GM19438 (cell line): ENCODE data around the gene CHCHD3.

ENCODE experiments used
- ATAC-seq: cut with Tn5 transposase; IDR thresholded peaks from one replicate; pipeline ENCODE4 v1.9.1; 2021; ENCODE audit warnings: low read depth; ENCODE audit not compliant: unreplicated experiment

The CHCHD3 gene

DNA sequence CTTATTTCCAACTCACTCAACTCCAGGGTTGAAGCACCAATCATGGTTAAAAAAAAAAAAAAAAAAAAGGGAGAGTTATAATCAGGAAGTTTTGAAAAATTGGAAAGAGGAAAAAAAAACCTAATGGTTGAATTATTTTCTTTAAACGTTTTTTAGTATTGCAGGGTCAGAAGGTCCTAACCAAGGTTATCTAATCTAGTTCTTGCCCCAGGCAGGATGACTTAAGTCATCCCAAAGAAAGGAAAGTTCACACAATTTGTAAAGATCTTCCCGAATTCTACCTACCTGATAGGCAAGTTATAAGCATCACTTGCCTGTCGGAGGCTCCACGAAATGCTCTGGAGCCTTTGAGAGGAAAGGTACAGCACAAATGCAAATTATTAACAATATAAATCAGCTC lies 297.5 kb downstream of the CHCHD3 start:
- ATAC-seq: no peak

DNA sequence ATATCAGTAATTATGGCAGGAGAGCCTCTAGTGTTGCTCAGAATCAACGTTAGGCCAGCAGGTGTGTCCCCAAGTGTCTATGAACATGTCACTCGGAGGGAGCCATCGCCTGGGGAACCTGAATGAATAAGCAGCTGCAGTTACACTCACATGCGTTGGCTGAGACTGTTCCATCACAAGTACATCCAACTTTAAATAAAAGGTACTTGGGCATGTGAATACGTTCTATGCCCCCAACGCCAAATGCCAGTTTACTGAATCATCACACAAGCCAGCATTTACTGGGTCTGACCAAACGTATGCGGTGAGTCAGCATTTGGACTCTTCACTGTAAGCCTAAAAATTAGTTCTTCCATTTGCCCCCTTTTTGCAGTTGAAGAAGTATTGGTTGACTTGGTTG lies 298.1 kb downstream of the CHCHD3 start:
- no peak for ATAC-seq

DNA sequence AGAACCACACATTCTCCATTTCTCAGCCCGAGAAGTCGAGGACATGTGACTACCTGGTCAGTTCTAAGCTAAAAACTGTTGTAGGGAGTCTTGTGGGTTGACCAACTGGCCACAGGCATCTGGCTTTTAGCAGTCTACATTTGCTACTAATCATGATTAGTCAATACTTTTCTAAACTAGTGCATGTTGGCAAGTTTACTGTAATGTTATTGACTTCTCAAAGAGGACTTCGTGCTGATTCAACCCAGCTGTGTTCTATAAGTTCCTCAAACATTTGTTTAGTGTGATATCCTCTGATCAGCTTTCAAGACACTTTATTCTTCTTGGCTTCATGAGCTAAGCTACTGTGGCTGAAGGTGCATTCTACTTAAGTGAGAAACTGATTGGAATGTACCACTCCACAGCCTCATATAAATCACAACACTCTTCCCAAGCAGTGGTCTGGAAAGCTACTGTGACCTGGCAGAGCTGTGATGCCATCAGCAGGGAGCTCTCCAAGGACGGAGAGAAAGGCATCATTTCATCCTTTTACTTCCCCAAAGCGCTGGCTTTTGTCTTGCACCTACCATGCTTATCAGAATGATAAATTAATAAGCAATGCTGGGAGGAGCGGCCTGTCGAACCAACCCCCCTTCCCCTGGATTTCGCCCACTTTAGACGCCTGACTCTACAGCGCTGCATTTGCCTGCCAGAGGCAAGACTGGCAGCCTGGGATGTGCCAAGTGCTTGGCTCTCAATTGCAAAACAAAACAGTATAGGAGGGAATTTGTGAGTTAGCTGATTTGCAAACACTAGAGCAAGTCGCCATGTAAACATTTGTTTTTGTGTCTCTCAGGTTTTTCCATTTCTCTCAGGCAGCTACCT lies 298.9 kb downstream of the CHCHD3 start:
- ATAC-seq: no peak

DNA sequence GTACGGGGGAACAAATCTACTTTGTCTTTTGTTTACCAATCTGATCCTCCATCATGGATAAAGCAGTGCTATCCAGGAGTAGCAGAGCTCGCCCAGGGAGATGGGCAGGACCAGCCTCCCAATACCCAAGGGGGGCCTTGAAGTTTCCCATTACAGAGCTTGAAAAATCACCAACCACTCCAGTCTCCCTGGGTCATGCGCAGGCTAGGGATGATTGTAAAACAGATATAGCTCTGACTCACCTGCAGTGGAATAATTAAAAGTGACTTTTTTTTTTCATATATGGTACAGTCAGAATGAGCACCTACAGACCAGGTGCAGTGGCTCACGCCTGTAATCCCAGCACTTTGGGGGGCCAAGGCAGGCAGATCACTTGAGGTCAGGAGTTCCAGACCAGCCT lies 301.1 kb downstream of the CHCHD3 start:
- ATAC-seq: no peak

DNA sequence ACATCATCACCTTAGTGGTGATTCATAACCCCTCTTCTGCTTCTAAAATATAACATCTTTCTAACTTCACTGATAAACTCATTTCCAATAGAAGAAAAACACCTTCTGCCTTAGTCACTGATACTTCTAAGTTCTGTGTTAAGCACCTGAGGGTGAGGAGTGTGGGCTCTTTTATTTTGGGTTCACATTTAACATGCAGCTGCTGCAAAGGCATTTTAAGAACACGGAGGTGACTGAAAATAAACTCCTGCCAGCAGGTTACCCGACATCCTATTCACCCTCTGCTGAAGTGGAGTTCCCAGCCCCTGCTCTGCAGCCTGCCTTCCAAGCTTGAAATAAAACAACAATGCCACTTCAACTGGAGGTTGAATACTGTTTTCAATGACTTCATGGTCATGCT lies 302.7 kb downstream of the CHCHD3 start:
- no peak for ATAC-seq

DNA sequence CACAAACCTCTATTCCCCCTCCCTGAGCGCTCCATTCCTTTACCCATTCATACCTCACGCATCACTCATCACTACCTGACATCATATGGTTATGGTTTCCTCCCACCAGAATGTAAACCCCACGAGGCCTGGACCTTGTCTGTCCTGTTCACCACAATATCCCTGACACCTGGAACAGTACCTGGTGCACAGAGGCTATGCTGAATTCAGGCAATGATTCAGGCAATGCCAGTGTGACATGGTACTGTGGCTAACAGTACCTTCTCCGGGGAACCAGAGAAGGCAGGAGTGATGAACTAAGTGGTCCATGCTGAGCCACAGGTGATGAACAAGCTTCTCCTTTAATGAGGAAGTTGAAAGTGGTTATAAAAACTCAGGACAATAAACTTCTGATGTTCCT lies 303.1 kb downstream of the CHCHD3 start:
- no peak for ATAC-seq

DNA sequence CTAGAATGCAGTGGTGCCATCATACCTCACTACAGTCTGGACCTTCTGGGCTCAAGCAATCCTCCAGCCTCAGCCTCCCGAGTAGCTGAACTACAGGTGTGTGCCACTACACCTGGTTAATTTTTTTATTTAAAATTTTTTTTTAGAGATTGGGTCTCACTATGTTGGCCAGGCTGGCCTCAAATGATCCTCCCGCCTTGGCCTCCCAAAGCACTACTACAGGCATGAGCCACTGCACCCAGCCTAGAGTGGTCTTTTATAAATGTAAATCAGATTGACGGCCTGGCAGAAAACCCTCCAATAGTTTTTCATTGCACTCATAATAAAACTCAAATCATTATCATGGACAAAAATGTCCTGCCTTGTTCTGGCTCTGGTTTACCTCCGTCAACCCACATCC lies 303.9 kb downstream of the CHCHD3 start:
- ATAC-seq: no peak

DNA sequence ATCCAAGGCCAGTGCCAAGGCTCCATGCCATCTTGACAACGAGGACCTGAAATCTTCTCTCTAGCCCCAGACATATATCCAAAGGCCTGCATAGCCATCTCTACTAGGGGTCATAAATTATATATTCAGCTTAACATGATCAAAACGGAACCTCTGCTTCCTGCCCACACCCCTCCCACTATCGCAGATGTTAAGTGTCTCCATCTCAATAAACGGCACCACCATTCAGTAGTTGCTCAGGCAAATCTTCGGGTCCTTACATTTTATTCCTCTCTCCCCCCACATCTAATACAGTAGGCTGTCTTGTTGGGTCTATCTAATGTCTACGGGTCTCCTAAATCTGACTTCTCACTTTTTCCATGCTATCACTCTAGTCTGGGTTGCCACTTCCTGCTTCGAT lies 304.5 kb downstream of the CHCHD3 start:
- no peak for ATAC-seq

DNA sequence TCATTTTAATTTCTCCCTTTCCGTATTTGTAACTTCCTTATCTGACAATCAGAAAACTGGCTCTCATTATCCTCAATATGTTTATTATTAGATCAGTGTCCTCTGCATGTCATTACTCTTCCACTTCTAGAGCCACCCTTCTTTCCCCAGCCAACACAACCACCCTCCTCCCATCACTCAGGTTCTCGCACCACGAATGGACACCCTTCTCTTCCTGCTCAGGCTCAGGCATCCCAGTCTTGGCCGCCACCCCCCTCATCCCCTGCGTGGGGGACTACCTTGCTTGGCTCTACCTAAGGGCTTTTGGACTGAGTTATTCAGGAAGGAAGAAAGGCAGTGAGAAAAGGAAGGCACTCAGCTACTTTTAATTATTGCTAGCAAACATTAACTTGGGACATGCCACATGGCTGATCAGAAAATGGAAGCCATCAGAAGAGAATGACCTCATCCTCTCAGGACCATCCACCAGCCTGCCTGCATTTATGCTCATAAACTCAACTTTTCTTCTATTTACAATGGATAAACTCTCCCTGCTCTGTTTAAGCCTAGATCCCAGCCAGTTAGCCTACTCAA lies 305.8 kb downstream of the CHCHD3 start:
- ATAC-seq: no peak

DNA sequence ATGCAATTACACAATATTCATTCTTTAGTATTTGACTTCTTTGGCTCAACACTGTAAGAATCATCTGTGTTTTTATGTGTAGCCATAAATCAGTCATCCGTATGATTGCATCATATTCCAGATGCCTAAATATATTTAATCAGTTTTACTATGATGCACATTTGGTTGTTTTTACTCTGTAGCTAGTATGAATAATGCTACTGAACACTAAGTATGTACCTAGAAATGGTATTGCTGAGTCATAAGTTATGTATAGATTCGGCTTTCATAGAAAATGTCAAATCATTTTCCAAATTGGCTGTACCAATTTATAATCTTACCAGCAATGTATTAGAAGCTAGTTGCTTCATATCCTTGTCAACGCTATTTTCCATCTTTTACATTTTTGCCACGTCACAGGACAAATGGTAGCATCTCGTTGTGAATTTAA lies 308.3 kb downstream of the CHCHD3 start:
- ATAC-seq: no peak

DNA sequence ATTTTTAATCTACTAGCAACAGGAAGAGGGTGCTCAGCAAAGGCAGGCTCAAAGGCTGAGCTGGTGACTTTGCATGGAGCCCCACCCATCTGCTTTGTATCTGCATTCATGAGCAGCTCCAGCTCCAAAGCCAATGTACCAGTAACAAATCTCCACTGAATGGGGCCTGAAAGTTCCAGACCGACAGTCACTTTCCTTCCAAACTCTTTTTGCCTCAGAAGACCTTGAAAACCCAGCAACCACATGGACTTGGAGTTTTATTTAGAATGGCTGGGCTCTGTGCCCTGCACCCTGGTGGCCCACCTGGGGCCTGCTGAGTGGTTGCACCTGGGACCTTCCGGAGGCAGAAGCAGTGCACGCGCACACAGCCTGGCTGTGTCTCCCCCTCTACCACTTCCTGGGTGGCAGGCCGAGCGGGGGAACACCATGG lies 310.6 kb downstream of the CHCHD3 start:
- ATAC-seq: no peak

DNA sequence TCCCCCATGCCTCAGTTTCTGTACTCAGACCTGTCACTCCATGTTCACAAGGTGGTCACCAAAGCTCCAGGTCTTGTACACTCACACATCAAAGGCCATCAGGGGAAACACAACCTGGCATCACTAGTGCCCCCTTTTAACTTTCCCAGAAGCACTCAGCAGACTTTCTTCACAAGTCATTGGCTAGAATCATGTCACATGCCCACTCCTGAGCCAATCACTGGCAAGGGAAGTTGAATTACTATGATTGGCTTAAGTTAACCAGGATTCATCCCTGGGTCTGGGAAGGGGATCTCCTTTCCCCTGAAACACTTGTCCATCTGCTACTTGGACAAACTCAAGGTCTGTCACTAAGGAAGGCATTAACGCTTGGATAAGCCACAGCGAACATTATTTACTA lies 311.8 kb downstream of the CHCHD3 start:
- ATAC-seq: no peak

DNA sequence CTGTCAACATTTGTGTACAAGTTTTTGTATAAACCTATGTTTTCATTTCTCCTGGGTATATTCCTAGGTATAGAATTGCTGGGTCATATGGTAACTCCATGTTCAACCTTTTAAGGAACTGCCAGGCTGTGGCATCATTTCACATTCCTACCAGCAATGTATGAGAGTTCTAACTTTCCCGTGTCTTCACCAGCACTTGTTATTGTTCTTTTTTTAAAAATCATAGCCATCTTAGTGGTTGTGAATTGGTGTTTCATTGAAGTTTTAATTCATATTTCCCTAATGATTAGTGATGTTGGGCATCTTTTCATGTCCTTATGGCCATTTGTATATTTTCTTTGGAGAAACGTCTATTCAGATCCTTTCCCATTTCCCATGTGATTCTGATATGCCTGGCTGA lies 312.6 kb downstream of the CHCHD3 start:
- ATAC-seq: no peak

DNA sequence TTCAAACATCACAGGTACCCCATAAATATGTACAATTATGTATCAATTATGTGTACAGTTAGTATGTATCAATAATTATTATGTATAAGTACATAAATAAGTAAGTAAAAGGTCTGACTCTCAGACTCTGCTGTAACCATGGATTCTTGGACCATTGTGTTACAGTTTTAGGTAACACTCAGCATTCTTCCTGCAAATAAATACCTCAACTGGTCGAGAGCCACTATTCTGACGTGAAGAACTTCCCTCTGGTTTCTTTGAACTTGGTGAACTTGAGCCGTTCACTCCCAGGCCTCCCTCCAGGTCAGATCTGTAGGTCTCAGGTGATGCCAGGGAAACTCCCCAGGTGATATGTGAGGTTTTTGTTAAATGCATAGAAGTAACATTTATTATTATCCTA lies 313.8 kb downstream of the CHCHD3 start:
- ATAC-seq: no peak

DNA sequence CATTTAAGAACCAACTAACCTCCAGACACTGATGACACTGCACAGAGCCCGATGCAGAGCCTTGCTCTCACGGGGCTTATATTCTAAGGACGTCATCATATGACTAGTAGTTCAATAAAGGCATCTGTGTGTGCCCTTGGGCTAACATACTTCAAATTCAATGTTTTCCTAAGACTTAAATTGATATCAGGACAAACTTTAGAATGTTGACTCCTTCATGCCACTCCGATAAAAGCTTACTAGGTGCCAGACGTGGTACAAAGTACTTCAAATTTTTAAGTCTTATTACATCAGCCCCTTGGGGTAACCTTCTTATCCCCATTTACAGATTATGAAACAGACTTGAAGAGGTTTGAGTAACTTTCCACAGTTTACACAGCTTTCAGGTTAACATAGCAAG lies 314.5 kb downstream of the CHCHD3 start:
- ATAC-seq: no peak

DNA sequence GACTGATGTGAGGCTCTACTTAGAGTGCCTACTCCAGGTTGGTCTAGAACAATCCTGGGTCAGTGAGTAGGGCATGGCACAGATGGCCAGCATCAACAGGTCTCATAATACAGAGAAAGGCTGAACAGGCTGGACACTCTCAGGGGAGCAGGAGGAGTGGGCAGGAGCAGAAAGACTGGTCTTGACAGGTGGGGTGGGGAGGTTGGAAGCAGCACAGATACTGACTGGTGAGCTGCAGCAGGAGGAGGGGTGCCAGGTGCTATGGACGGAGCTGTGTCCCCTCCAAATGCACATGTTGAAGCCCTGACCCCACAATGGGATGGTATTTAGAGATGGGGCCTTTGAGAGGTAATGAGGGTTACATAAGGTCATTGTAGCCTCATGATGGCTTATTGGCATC lies 315.2 kb downstream of the CHCHD3 start:
- ATAC-seq: no peak

DNA sequence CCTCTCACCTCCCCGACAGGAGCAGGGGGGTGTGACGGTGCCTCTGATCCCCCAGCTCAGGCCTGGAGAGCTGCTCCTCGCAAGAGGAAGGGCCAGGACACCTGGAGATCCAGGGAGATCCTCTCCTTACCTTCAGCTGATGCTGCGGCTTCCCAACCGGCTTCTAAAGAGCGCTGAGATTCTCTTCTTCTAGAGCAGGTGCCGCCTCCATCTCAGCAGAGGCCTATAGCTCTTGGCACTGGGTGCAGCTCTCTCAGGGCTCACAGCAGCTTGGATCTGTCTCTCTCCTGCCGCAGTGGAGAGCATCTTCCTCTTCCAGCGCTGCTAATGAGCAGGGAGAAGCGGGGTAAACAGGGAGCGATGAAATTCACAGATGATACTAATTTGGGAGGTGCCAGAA lies 316.0 kb downstream of the CHCHD3 start:
- ATAC-seq: no peak

DNA sequence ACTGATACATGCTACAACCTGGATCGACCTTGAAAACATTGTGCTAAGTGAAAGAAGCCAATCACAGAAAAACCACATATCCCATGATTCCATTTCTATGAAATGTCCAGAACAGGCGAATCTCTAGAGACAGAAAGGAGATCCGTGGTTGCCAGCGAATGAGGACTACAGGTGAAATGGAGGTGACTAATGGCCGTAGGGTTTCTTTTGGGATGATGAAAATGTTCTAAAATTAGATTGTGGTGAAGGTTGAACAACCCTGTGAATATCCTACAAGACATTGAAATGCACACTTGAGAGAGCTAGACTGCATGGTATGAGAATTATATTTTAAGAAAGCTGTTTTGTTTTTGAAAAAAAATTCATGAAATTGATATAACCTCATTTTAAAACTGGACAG lies 317.1 kb downstream of the CHCHD3 start:
- ATAC-seq: no peak

DNA sequence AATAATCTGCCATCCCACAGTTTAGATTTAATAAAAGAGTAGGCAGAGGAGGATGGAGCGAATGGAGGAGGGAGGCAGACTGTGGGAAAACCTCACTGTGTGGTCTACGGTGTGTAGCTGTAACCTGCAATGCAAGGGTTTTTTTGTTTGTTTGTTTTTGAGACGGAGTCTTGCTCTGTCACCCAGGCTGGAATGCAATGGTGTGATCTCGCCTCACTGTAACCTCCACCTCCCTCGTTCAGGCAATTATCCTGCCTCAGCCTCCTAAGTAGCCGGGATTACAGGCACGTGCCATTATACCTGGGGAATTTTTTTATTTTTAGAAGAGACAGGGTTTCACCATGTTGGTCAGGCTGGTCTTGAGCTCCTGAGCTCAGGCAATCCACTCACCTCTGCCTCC lies 321.0 kb downstream of the CHCHD3 start:
- no peak for ATAC-seq

DNA sequence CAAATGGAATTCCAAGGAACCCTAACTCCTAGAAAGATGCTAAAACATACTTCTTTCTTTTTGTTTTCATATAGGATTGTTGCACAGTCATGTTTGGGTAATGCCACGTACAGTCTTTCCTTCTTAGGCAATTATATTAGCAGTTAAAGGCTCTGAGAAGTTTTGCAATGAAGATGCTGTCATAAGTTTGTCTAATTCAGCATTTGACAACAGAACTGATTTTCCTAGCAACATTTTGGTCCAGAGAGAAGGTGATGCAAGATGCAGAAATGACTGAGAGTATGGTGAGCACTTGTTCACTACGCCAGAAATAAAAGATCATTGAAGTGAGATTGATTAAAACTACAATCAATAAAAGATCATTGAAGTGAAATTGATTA lies 321.7 kb downstream of the CHCHD3 start:
- no peak for ATAC-seq

DNA sequence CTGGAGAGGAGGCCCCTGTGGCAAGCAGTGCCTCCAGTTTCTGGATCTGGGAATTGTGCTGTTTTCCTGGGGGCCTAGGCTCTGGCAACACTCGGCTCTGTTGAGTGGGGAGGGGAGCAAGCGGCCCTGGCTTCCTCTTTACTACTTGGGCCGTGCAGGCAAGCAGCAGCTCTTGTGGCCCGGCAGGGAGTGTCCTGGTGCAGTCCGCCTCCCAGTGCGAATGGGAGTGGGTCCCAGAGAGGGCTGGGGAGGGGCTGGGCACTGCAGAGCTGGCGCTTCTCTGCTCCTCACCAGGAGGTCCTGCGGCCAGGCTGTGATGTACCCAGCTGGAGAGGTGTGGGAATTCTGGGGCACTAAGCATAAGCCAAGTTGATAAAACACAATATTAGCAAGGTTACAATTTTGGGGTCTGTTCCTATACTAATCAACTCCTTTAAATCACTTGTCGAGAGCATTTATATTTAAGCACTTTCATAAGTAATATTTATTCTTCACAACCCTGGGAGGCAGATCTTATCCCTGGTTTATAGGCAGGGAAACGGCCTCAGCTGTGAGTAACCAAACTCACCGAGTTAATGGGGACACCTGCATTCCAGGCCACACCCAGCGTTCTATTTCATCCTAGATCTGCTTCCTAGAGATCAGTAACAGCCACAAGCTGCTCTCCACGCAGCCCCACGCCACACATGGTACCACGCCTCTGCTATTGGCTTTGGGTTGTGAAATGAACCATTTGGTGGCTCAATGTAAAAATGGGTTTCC lies 322.2 kb downstream of the CHCHD3 start:
- no peak for ATAC-seq

DNA sequence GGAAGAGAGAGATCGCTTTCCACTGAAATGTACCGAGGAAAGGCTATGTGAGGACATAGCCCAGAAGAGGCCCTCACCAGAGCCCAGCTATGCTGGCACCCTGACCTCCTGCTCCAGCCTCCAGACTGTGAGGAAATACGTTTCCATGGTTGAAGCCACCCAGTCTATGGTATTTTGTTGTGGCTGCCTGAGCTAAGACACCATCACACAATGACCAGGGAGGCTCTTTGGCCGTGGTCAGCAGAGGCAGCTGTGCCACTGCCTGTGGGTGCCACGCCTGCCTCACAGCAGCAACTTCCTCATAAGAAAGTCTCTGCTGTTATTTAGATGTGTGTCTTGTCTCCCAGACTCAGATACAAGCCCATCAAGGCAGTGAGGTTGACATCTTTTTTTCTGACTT lies 322.9 kb downstream of the CHCHD3 start:
- ATAC-seq: no peak
